OCI-LY1 (cell line): ENCODE measurements around the gene PIGT.

Source experiments
- CTCF ChIP-seq: fragments of 200-600 bp; sonication (generic), shearing (Covaris generic); IDR thresholded peaks from 2 replicates; pipeline ENCODE4 v1.5.1; 2017; ENCODE audit warnings: mild to moderate bottlenecking, antibody characterized with exemption, low read length, moderate library complexity, mixed read lengths
- EZH2 ChIP-seq: fragments of 200-600 bp; sonication (generic), shearing (Covaris generic); IDR thresholded peaks from 2 replicates; pipeline ENCODE4 v1.8.0; 2017; ENCODE audit warnings: borderline replicate concordance, mixed run types, mild to moderate bottlenecking, antibody characterized with exemption, low read length, moderate library complexity, mixed read lengths

- TF ChIP-seq CTCF (no peak), EZH2 (no peak)
Measured at GRCh38 chr20:45377269-45377668, 38.7 kb upstream of the PIGT start.
